ENCODE data around the gene ZSCAN4. TPM values are rescaled to one million over a fixed set of nuclear protein-coding genes. Genes with fewer than 3 reads are reported as not detected.

Gene ZSCAN4
- total RNA-seq, 4 donors from 2014 or later = not detected

Other genes with a start within 250 kb of the ZSCAN4 start
- 10 to 100 TPM in 1 of 4 donors, 1 to 10 TPM in 3; 4.8 to 10.6 (median 6.8) TPM for gene ZNF749, start 233.6 kb upstream of the ZSCAN4 start, total RNA-seq
- 1 to 10 TPM in 2 of 4 donors, under 1 TPM in 2; 0.57 to 2.3 (median 1.5) TPM for gene VN1R1, start 211.8 kb upstream of the ZSCAN4 start, total RNA-seq
- 10 to 100 TPM in 2 of 4 donors, 1 to 10 TPM in 2; 5.8 to 15.5 (median 11.7) TPM for gene ZNF772, start 191.4 kb upstream of the ZSCAN4 start, total RNA-seq
- gene ZNF419, start 181.2 kb upstream of the ZSCAN4 start, total RNA-seq = 10 to 100 TPM in 2 of 4 donors, 1 to 10 TPM in 2; 6.4 to 30.8 (median 10.1) TPM
- gene ZNF773, start 169.0 kb upstream of the ZSCAN4 start, total RNA-seq = 10 to 100 TPM in 3 of 4 donors, 1 to 10 TPM in 1; 5.1 to 22.1 (median 13.9) TPM
- 1 to 10 TPM; 5.4 to 9.3 (median 5.7) TPM for gene ZNF549, start 141.6 kb upstream of the ZSCAN4 start, total RNA-seq
- 1 to 10 TPM; 4.8 to 5.7 (median 5.2) TPM for gene ZNF550, start 109.1 kb upstream of the ZSCAN4 start, total RNA-seq
- 1 to 10 TPM; 4.0 to 6.1 (median 5.7) TPM for gene ZNF416, start 90.0 kb upstream of the ZSCAN4 start, total RNA-seq
- 10 to 100 TPM in 1 of 4 donors, 1 to 10 TPM in 3; 4.4 to 14.5 (median 6.4) TPM for gene ZIK1, start 84.8 kb upstream of the ZSCAN4 start, total RNA-seq
- gene ZNF530, start 69.0 kb upstream of the ZSCAN4 start, total RNA-seq = 1 to 10 TPM; 1.4 to 6.3 (median 4.0) TPM
- gene ZNF134, start 54.7 kb upstream of the ZSCAN4 start, total RNA-seq = 10 to 100 TPM; 23.4 to 33.1 (median 28.6) TPM
- 10 to 100 TPM in 3 of 4 donors, 1 to 10 TPM in 1; 8.3 to 16.8 (median 15.3) TPM for gene ZNF211, start 35.8 kb upstream of the ZSCAN4 start, total RNA-seq
- 1 to 10 TPM; 4.4 to 7.3 (median 6.7) TPM for gene ZNF551, start 13.0 kb downstream of the ZSCAN4 start, total RNA-seq
- gene ZNF154, start 40.3 kb downstream of the ZSCAN4 start, total RNA-seq = 10 to 100 TPM in 1 of 4 donors, 1 to 10 TPM in 3; 3.8 to 12.6 (median 9.0) TPM
- gene ZNF671, start 58.7 kb downstream of the ZSCAN4 start, total RNA-seq = 10 to 100 TPM in 3 of 4 donors, 1 to 10 TPM in 1; 8.8 to 16.8 (median 11.7) TPM
- 10 to 100 TPM; 12.1 to 14.9 (median 13.3) TPM for gene ZNF776, start 77.9 kb downstream of the ZSCAN4 start, total RNA-seq
- 10 to 100 TPM; 12.8 to 20.7 (median 17.1) TPM for gene ZNF586, start 100.7 kb downstream of the ZSCAN4 start, total RNA-seq
- 1 to 10 TPM; 2.7 to 8.7 (median 4.5) TPM for gene ZNF552, start 146.0 kb downstream of the ZSCAN4 start, total RNA-seq
- 10 to 100 TPM in 2 of 4 donors, 1 to 10 TPM in 2; 7.6 to 14.5 (median 10.7) TPM for gene ZNF587B, start 161.4 kb downstream of the ZSCAN4 start, total RNA-seq
- 10 to 100 TPM in 3 of 4 donors, 1 to 10 TPM in 1; 9.3 to 47.5 (median 17.6) TPM for gene ZNF587, start 180.9 kb downstream of the ZSCAN4 start, total RNA-seq
- 10 to 100 TPM in 2 of 4 donors, 1 to 10 TPM in 2; 4.9 to 13.5 (median 9.6) TPM for gene ZNF814, start 220.1 kb downstream of the ZSCAN4 start, total RNA-seq
- gene ZNF417, start 247.7 kb downstream of the ZSCAN4 start, total RNA-seq = 10 to 100 TPM; 13.9 to 29.3 (median 16.0) TPM